Activated CD4-positive, alpha-beta T cell treated with anti-CD3 and anti-CD28 coated beads, Interleukin-2, amount 50 U/mL, for 24 hours (primary cell): ENCODE results near the gene ALDOA.
"Not testable (repeated sequence)": the region's sequence is repeated elsewhere in the genome, so short reads cannot be mapped to it uniquely, and the experiment has no call there.

ENCODE experiments used
- DNase-seq, 2 donors: peaks; one replicate each; pipeline ENCODE4 v3.0.0-alpha.2; 2020; ENCODE audit warnings: low read depth in 1 of 2, low spot score in 1 of 2

Gene ALDOA

GRCh38 chr16:30114411-30114810 lies 48.9 kb downstream of the ALDOA start:
- DNase-seq: no peak

GRCh38 chr16:30114833-30115232 lies 49.3 kb downstream of the ALDOA start:
- not testable (repeated sequence) for DNase-seq

GRCh38 chr16:30115238-30115637 lies 49.7 kb downstream of the ALDOA start:
- DNase-seq: no peak

- DNase-seq: no peak
Measured at GRCh38 chr16:30116291-30117207, 51.0 kb downstream of the ALDOA start.

- DNase-seq: no peak
Measured at GRCh38 chr16:30117768-30118167, 52.2 kb downstream of the ALDOA start.

GRCh38 chr16:30119428-30119827 lies 53.9 kb downstream of the ALDOA start:
- no peak for DNase-seq
